DMS53 (cell line): Measurements from ENCODE around the gene ANKRD36C.
"Not testable (repeated sequence)": the region's sequence is repeated elsewhere in the genome, so short reads cannot be mapped to it uniquely, and the experiment has no call there.

Experiments
- DNase-seq: peaks from one replicate; lab custom pipeline; 2025; lab: John Stamatoyannopoulos, UW

Gene ANKRD36C

DNA sequence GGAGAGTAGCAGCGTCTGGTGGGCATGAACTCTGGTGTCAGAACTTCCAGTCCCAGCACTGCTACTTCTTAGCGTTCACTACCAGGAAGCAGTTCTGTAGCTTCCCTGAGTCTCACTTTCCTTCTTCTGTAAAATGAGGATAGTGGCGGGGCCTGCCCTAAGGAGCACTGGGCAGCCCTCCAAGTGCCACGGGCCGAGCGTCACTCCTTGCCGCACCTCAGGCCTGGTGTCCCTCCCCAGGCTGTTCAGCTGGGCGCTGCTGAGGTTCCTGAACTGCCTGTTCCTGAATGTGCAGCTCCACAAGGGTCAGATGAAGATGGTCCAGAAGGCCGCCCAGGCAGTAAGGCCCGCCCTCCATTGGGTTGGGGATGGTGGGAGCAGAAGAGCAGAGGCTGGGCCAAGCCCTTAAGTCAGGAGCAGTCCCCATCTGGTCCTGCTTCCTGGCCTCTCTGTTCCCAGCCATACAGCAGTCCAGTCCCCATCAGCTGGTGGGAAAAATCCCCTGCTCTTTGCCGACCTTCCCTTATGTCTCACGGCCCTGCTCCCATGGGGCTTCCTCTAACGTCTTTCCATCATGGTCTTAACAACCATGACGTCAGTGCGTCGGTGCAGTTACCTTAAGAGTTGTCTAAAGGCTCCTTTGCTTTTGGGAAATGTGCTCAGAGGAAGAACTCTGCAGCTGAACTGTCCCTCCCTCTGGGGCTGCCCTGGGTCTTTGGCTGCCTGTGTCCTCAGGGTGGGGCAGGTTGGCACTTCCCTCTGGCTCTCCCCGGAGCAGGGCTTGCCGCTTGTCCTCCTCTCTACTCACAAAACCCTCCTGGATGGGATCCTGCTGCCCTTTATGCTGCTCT is 195.2 kb downstream of the ANKRD36C start:
- DNase-seq = not testable (repeated sequence)

DNA sequence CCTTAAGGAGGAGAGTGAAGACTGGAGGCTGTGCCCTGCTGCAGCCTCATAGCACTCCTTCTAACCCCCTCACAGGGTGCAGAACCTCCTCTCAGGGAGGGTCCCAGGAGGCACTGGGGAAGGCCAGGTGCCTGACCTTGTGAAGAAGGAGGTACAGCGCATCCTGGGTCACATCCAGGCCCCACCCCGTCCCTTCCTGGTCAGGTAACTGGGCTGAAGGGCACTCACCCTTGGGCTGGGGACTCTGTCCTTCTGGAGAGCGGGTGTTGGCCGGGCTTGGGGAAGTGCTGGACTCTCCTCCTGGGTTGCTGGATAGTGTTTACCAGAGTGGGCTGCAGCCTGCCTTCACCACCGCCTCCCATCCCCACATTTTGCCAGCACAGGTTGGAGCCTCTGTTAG is 197.7 kb downstream of the ANKRD36C start:
- not testable (repeated sequence) for DNase-seq

DNA sequence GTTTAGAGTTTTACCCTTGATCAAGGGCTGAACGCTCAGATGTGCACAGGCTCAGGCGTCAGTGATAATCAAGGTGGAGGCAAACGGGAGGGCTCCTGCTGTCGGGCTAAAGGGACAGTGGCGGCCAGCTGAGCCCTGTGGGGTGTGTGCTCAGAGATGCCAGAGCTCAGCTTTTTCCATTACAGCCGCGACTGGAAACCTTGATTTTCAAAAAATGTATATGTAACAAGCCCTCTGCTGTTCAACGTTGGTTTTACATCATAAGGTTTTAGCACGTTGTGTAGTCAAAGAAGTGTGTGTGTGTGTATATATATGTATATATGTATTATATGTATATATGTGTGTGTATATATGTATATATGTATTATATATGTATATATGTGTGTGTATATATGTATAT is 201.4 kb downstream of the ANKRD36C start:
- not testable (repeated sequence) for DNase-seq

DNA sequence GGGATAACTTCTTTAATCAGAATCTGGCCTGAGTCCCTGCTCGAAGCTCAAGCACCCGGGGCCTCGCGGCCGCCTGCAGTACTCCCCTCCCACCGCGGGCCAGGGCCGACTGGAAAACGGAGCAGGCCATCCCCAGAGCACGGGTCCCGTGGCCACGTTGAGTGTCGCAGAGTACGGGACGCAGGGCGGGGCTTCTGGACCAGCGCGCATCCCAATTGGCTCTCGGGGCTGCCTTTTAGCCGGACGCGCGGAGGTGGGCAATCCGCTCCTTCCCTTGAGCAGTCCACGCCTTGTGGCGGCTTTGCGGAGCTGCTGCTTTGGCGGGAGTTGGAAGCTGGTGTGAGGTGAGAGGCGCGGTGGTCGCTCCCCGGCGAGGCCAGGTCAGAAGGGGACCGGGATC is 202.2 kb downstream of the ANKRD36C start:
- DNase-seq = not testable (repeated sequence)

DNA sequence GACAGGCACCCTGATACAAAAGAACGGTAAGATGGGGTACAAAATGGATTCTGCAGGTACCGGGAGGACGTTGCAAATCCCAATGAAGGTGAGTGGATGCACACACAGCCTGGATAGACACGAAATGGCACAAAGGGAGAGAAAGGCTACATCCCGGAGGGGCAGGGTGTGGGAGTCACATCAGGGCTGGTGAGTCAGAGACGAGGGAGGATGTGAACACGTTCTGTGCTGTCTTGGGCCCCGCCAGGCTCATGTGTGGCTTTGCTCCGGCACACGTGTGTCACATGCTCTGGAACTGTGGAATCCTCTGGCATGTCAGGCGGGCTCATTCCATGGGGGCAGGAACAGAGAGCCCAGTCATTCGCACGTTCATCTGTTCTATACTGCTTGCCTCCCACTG is 203.0 kb downstream of the ANKRD36C start:
- DNase-seq = not testable (repeated sequence)
